Coronary artery (tissue), 2 donors: ENCODE data around the gene CLDN3.
"Not testable (repeated sequence)": the region's sequence is repeated elsewhere in the genome, so short reads cannot be mapped to it uniquely, and the experiment has no call there.

Experiments used
- DNase-seq: peaks from one replicate; pipeline ENCODE4 v3.0.0-alpha.2; 2017; ENCODE audit warnings: low spot score
- H3K27ac ChIP-seq, 2 donors: fragments of 200-600 bp; sonication (generic); one replicate each; pipeline ENCODE4 v1.5.1; 2016 to 2019
- H3K4me3 ChIP-seq: fragments of 200-600 bp; sonication (generic); 2 replicates; pipeline ENCODE4 v1.5.1; 2016; ENCODE audit warnings: mild to moderate bottlenecking, moderate library complexity
- TF ChIP-seq, protein P1 (sequence below): fragments of 200-600 bp; sonication (generic); IDR thresholded peaks from one replicate; pipeline ENCODE4 v1.5.1; 2019; ENCODE audit warnings: antibody characterized with exemption

The CLDN3 gene

DNA sequence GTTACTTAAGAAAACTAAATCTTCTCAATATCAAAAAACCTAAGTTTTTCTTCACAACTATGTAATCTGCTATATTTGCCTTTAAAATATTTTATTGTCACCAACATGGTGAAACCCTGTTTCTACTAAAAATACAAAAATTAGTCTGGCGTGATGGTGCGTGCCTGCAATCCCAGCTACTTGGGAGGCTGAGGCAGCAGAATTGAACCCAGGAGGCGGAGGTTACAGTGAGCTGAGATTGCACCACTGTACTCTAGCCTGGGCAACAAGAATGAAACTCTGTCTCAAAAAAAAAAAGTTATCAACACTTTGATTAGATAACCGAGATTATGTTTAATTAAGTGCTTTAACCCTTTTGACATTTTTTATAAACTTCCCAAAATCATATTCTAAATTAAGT is 32.4 kb upstream of the CLDN3 start:
- peak; percentile 1 for DNase-seq
- H3K4me3 ChIP-seq: no peak overlapping the region
- H3K27ac ChIP-seq: no peak overlapping the region
- TF ChIP-seq, protein P1, sequence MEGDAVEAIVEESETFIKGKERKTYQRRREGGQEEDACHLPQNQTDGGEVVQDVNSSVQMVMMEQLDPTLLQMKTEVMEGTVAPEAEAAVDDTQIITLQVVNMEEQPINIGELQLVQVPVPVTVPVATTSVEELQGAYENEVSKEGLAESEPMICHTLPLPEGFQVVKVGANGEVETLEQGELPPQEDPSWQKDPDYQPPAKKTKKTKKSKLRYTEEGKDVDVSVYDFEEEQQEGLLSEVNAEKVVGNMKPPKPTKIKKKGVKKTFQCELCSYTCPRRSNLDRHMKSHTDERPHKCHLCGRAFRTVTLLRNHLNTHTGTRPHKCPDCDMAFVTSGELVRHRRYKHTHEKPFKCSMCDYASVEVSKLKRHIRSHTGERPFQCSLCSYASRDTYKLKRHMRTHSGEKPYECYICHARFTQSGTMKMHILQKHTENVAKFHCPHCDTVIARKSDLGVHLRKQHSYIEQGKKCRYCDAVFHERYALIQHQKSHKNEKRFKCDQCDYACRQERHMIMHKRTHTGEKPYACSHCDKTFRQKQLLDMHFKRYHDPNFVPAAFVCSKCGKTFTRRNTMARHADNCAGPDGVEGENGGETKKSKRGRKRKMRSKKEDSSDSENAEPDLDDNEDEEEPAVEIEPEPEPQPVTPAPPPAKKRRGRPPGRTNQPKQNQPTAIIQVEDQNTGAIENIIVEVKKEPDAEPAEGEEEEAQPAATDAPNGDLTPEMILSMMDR: no peak

DNA sequence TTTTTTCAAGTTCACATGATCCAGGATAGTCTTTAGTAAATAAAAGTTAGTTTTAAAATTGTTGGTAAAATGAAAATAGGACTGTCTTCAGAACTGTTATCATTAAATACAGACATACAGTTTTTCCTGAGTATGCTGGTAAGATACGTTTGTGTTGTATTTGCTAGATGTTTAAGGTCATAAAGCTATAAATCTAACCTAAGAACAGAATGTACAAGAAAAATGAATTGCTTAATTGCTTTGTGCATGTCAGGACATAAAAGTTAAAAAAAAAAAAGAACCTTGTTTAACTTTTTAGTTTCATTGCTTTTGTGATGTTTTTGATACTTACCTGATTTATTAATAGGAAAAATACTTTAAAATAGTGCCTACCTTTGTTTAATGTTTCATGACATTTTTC is 31.5 kb upstream of the CLDN3 start:
- DNase-seq: no peak
- H3K4me3 ChIP-seq: no peak overlapping the region
- no peak overlapping the region for H3K27ac ChIP-seq
- TF ChIP-seq, protein P1: no peak

DNA sequence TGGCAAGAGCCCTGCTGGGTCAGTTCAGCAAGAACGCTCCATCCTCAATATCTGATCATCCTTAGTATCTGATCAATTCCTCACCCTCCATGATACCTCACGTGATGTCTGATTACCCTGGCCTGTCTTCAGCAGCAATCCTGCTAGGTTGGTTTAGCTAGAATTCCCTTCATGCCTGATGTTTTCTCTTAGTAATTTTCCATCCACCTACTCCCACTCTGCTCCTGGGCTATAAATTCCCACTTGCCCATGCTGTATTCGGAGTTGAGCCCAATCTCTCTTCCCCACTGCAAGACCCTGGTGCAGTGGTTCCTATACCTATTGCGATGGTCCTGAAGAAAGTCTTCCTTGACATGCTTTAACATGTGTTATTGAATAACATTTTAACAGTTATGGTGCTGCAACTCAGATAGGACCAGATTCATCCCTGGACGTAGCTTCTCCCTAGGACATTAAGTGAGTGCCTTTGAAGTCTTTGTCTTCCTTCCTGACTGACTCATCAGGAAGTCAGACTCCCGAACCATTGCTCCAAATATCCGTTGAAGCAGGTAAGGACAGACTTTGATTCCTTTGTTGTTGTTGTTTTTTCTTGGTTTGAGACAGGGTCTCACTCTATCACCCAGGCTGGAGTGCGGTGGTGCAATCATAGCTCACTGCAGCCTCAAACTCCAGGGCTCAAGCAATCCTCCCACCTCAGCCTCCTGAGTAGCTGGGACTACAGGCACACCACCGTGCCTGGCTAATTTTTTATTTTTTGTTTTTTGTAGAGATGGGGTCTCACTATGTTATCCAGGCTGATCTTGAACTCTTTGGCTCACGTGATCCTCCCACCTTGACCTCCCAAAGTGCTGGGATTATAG is 29.4 kb upstream of the CLDN3 start:
- TF ChIP-seq, protein P1: no peak

DNA sequence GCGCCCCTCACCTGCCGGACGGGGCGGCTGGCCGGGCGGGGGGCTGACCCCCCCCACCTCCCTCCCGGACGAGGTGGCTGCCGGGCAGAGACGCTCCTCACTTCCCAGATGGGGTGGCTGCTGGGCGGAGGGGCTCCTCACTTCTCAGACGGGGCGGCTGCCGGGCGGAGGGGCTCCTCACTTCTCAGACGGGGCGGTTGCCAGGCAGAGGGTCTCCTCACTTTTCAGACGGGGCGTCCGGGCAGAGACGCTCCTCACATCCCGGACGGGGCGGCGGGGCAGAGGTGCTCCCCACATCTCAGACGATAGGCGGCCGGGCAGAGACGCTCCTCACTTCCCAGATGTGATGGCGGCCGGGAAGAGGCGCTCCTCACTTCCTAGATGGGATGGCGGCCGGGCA is 27.1 kb upstream of the CLDN3 start:
- not testable (repeated sequence) for H3K27ac ChIP-seq, DNase-seq

More for the DNA sequence above, 29.4 kb upstream of the CLDN3 start:
- no peak overlapping the region for H3K27ac ChIP-seq
- no peak overlapping the region for H3K4me3 ChIP-seq
- no peak for DNase-seq

DNA sequence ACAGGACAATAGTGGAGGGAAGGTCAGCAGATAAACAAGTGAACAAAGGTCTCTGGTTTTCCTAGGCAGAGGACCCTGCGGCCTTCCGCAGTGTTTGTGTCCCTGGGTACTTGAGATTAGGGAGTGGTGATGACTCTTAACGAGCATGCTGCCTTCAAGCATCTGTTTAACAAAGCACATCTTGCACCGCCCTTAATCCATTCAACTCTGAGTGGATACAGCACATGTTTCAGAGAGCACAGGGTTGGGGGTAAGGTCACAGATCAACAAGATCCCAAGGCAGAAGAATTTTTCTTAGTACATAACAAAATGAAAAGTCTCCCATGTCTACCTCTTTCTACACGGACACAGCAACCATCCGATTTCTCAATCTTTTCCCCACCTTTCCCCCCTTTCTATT is 26.6 kb upstream of the CLDN3 start:
- DNase-seq, H3K27ac ChIP-seq, H3K4me3 ChIP-seq: not testable (repeated sequence)

More for the DNA sequence above, 27.1 kb upstream of the CLDN3 start:
- not testable (repeated sequence) for H3K4me3 ChIP-seq

DNA sequence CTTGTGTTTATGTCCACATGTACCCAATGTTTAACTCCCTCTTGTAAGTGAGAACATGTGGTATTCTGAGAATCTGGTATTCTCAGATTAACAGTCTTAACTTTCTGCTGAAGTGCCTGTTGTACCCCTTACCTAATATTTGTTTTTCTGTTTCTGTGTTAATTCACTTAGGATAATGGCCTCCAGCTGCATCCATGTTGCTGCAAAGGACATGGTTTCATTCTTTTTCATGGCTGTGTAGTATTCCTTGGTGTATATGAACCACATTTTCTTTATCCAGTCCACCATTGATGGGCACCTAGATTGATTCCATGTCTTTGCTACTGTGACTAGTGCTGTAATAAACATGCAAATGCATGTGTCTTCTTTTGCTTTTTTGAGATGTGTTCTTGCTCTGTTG is 25.1 kb upstream of the CLDN3 start:
- not testable (repeated sequence) for DNase-seq, H3K27ac ChIP-seq, H3K4me3 ChIP-seq

DNA sequence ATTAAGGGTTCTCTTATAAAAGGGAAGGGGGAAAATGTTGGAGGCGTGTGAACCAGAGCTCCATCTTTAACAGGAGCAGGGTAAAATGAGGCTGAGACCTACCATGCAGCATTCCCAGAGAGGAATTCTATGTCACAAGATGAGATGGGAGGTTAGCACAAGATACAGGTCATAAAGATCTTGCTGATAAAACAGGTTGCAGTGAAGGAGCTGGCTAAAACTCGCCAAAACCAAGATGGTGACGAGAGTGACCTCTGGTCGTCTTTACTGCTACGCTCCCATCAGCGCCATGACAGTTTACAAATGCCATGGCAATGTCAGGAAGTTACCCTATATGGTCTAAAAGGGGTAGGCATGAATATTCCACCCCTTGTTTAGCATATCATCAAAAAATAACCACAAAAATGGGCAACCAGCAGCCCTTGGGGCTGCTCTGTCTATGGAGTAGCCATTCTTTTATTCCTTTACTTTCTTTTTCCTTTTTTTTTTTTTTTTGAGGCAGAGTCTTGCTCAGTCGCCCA is 21.2 kb upstream of the CLDN3 start:
- not testable (repeated sequence) for H3K27ac ChIP-seq, H3K4me3 ChIP-seq, DNase-seq

DNA sequence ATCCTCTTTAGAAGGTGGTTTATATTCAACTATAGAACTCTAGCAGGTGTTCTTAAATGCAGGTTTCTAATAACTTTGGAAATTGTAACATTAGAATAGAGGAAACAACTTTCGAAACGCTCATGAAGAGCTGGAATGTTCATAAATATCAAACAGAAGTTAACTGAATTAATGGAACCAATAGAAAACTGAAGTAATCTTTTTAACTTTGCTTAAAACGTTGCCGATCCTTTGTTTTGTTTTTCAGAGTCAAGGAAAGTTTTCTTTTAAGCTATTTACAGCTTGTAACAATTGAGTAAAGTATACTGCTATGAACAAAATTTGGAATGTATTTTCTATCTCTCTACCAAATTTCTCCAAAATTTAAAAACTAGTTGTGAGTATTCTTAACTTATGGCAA is 19.0 kb upstream of the CLDN3 start:
- no peak for DNase-seq
- Histone ChIP-seq H3K27ac (no peak overlapping the region), H3K4me3 (no peak overlapping the region)
- TF ChIP-seq, protein P1: no peak

DNA sequence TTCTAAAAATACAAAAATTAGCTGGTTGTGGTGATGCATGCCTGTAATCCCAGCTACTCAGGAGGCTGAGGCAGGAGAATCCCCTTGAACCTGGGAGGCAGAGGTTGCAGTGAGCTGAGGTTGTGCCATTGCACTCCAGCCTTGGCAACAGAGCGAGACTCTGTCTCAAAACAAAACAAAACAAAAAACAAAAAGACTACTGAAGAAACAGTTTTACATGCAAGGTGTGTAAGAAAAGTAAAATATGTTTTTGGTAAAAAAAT is 17.6 kb upstream of the CLDN3 start:
- H3K27ac ChIP-seq, DNase-seq, H3K4me3 ChIP-seq: not testable (repeated sequence)

DNA sequence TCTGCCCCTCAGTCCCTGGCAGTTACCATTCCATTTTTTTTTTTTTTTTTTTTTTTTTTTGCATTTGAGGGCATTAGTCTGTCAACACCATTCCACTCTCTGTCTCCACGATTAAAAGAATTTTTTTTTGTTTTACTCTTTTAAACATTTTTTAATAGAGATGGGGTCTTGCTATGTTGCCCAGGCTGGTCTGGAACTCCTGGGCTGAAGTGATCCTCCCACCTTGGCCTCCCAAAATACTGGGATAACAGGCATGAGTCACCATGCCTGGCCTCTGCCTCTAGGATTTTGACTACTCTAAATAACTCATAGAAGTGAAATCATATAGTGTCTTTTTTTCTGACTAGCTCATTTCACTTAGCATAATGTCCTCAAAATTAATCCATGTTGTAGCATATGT is 16.5 kb upstream of the CLDN3 start:
- TF ChIP-seq, protein P1: no peak
- H3K4me3 ChIP-seq: no peak overlapping the region

More for the DNA sequence above, 16.5 kb upstream of the CLDN3 start:
- no peak for DNase-seq
- H3K27ac ChIP-seq: no peak overlapping the region
